GM10266 (cell line): Measurements from ENCODE around the gene ITCH.
"Not testable (repeated sequence)": the region's sequence is repeated elsewhere in the genome, so short reads cannot be mapped to it uniquely, and the experiment has no call there.

Experiments
- DNase-seq: peaks from one replicate; pipeline ENCODE4 v3.0.0; 2012; ENCODE audit errors: extremely low spot score
- CTCF ChIP-seq: IDR thresholded peaks from 2 replicates; pipeline ENCODE4 v1.5.1; 2012; ENCODE audit warnings: mild to moderate bottlenecking, low read depth; ENCODE audit not compliant: control insufficient read depth, insufficient read depth; ENCODE audit errors: missing control alignments

ITCH gene

GRCh38 chr20:34427784-34428183 lies 64.7 kb downstream of the ITCH start:
- no peak for DNase-seq

DNA sequence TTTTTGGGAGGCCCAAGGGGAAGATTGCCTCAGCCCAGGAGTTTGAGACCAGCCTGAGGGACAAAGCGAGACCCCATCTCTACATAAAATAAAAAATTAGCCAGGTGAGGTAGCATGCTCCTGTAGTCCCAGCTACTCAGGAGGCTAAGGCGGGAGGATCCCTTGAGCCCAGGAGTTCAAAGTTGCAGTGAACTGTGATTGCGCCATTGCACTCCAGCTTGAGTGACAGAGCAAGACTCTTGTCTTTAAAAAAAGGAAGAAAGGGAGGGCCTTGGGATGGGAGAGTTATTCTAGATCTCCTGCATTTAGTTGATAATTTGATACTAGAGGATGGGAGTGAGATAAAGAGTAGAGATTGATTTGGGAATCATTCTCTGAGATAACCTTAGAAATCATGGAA lies 68.1 kb downstream of the ITCH start:
- no peak for TF ChIP-seq CTCF
- DNase-seq = no peak

More at GRCh38 chr20:34427784-34428183, 64.7 kb downstream of the ITCH start:
- TF ChIP-seq CTCF = no peak

DNA sequence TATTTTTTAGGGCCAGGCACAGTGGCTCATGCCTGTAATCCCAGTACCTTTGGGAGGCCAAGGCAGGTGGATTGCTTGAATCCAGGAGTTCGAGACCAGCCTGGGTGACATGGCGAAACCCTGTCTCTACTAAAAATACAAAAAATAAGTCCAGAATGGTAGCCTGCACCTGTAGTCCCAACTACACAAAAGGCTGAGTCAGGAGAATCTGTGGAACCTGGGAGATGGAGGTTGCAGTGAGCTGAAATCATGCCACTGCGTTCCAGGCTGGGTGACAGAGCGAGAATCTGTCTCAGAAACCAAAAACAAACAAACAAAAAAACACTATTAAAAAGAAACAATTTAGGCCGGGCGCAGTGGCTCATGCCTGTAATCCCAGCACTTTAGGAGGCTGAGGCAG lies 69.6 kb downstream of the ITCH start:
- DNase-seq = not testable (repeated sequence)

- DNase-seq = no peak
- TF ChIP-seq CTCF = no peak
Observed at GRCh38 chr20:34433391-34433790, 70.3 kb downstream of the ITCH start.

DNA sequence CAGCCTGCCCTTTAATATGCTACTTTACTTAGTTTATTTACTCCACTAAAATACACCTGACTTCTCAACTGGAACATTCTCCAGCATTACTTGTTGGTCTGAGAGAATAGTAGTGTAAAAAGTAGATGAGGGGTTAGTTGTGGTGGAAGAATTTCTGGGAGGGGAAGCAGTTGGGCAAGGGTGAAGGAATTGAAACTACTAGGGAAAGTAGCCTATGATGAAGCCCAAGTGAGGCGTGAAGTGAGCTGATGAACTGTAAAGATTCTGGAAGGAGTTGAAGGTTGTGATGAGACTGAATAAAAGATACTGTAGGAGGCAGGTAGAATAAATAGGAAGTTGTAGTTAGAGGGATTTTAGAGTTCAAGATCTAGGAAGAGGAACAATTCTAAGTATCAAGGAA lies 72.5 kb downstream of the ITCH start:
- DNase-seq = no peak
- TF ChIP-seq CTCF = no peak

DNA sequence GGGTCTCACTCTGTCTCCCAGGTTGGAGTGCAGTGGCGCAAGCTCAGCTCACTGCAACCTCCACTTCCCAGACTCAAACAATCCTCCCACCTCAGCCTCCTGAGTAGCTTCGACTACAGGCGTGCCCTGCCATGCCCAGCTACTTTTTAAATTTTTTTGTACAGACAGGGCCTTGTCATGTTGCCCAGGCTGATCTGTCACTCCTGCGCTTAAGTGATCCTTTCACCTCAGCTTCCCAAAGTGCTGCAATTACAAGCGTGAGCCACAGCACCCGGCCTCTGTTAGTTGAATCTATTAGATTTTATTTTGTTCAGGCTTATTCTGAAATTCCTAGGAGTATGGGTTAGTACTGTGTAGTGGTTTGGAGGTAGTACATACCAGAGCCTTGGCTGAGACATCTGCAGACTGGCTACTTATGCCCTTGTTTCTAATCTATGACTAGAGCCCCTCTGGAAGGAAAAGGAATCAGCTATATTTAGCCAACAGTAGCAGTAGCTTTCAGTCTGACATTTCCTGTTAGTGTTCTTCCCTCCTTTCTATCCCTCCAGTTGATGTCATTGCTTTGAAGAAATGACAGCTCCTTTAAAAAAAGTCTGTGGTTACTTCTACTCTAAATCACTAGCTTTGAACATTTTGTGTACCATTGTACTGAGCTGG lies 74.4 kb downstream of the ITCH start:
- TF ChIP-seq CTCF = no peak
- DNase-seq = no peak

DNA sequence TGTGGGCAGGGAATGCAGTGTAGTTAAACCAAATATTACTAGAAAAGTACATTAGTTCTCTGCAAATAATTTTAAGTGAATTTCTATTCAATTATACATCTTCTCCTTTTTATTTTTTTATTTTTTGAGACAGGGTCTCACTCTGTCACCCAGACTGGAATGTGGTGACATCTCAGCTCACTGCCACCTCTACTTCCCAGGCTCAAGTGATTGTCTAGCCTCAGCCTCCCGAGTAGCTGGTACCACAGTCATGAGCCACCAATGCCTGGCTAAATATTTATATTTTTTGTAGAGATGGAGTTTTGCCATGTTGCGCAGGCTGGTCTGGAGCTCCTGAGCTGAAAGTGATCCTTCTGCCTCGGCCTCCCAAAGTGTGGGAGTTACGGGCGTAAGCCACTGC lies 76.1 kb downstream of the ITCH start:
- TF ChIP-seq CTCF = no peak
- no peak for DNase-seq

DNA sequence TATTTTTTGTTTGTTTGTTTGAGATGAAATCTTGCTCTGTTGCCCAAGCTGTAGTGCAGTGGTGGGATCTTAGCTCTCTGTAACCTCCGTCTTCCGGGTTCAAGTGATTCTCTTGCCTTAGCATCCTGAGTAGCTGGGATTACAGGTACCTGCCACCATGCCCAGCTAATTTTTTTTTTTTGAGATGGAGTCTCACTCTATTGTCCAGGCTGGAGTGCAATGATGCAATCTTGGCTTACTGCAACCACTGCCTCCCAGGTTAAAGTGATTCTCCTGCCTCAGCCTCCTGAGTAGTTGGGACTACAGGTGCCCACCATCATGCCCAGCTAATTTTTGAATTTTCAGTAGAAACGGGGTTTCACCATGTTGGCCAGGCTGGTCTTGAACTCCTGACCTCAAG lies 78.3 kb downstream of the ITCH start:
- DNase-seq = not testable (repeated sequence)
